WTC11 (cell line): ENCODE measurements around the gene GFPT2. TPM values are rescaled to one million over a fixed set of nuclear protein-coding genes. Genes with fewer than 3 reads are reported as not detected.
A peak's percentile ranks its signal among the peaks of the same experiment; 100 is the strongest.

Experiments
- ATAC-seq: fragments of 200-7000 bp; cut with Tn5 transposase; 2 replicates; pipeline ENCODE4 v1.10.0; 2021; ENCODE audit warnings: mild to moderate bottlenecking, moderate library complexity
- CTCF ChIA-PET: fragments of 300-600 bp; sonication (Branson Sonifier 250); formaldehyde crosslinking; loops from one replicate; lab custom pipeline; 2021; ENCODE audit warnings: antibody characterized with exemption; lab: Charles Lee
- POLR2A ChIA-PET: fragments of 350-600 bp; sonication (Branson Sonifier 250); formaldehyde crosslinking; loops from one replicate; lab custom pipeline; 2021; ENCODE audit warnings: antibody characterized with exemption; lab: Charles Lee
- DNase-seq: peaks from one replicate; pipeline ENCODE4 v3.0.0; 2021; ENCODE audit warnings: low spot score
- H3K27ac Mint-ChIP-seq: 2 replicates; pipeline ENCODE4 v1.8.0; 2021; ENCODE audit warnings: mixed read lengths
- H3K27me3 Mint-ChIP-seq: 2 replicates; pipeline ENCODE4 v1.8.0; 2021; ENCODE audit warnings: low read depth, mild to moderate bottlenecking, moderate library complexity, mixed read lengths
- H3K36me3 Mint-ChIP-seq: 2 replicates; pipeline ENCODE4 v1.8.0; 2021; ENCODE audit warnings: mixed read lengths
- H3K4me1 Mint-ChIP-seq: 2 replicates; pipeline ENCODE4 v1.8.0; 2022; ENCODE audit warnings: mixed read lengths
- H3K4me3 Mint-ChIP-seq: 2 replicates; pipeline ENCODE4 v1.8.0; 2021; ENCODE audit warnings: mild to moderate bottlenecking, moderate library complexity, mixed read lengths
- H3K9me3 Mint-ChIP-seq: 2 replicates; pipeline ENCODE4 v1.8.0; 2021; ENCODE audit warnings: mixed read lengths
- AR ChIP-seq: fragments of 250-450 bp; sonication (Bioruptor Pico); IDR thresholded peaks from 2 replicates; pipeline ENCODE4 v1.9.0; 2021; ENCODE audit warnings: mild to moderate bottlenecking
- ATF1 ChIP-seq: sonication (generic); formaldehyde crosslinking; IDR thresholded peaks from 2 replicates; pipeline ENCODE4 v1.8.1; 2023; ENCODE audit warnings: mild to moderate bottlenecking, moderate library complexity, missing genetic modification reagents
- CREM ChIP-seq: sonication (generic); formaldehyde crosslinking; IDR thresholded peaks from 2 replicates; pipeline ENCODE4 v1.8.1; 2022; ENCODE audit warnings: mild to moderate bottlenecking, missing genetic modification reagents, moderate library complexity
- E2F5 ChIP-seq: sonication (generic); formaldehyde crosslinking; IDR thresholded peaks from 2 replicates; pipeline ENCODE4 v1.8.1; 2022; ENCODE audit warnings: mild to moderate bottlenecking, moderate library complexity, missing genetic modification reagents
- FOXJ3 ChIP-seq: sonication (generic); formaldehyde crosslinking; IDR thresholded peaks from 2 replicates; pipeline ENCODE4 v1.9.0; 2021; ENCODE audit warnings: missing genetic modification reagents, mild to moderate bottlenecking, borderline replicate concordance
- GRHL2 ChIP-seq: fragments of 250-450 bp; sonication (Bioruptor Pico); IDR thresholded peaks from 2 replicates; pipeline ENCODE4 v1.8.0; 2022; ENCODE audit warnings: mild to moderate bottlenecking, moderate library complexity; ENCODE audit not compliant: insufficient replicate concordance, severe bottlenecking
- IRF1 ChIP-seq: sonication (generic); formaldehyde crosslinking; IDR thresholded peaks from 2 replicates; pipeline ENCODE4 v1.8.0; 2023; ENCODE audit warnings: missing genetic modification reagents
- IRF2 ChIP-seq: sonication (generic); formaldehyde crosslinking; IDR thresholded peaks from 2 replicates; pipeline ENCODE4 v1.8.0; 2022; ENCODE audit warnings: low read depth, missing genetic modification reagents, borderline replicate concordance
- JAZF1 ChIP-seq: fragments of 250-450 bp; sonication (Bioruptor Pico); IDR thresholded peaks from 2 replicates; pipeline ENCODE4 v1.9.0; 2021; ENCODE audit warnings: moderate library complexity, mild to moderate bottlenecking, inconsistent platforms
- NFE2L1 ChIP-seq: sonication (generic); formaldehyde crosslinking; IDR thresholded peaks from 2 replicates; pipeline ENCODE4 v1.8.1; 2023; ENCODE audit warnings: missing genetic modification reagents
- NR1H2 ChIP-seq: sonication (generic); formaldehyde crosslinking; IDR thresholded peaks from 2 replicates; pipeline ENCODE4 v1.9.0; 2021; ENCODE audit warnings: mild to moderate bottlenecking, moderate library complexity, missing genetic modification reagents
- PREB ChIP-seq: sonication (generic); formaldehyde crosslinking; IDR thresholded peaks from 2 replicates; pipeline ENCODE4 v1.8.1; 2022; ENCODE audit warnings: mild to moderate bottlenecking, missing genetic modification reagents, moderate library complexity, borderline replicate concordance
- RELA ChIP-seq: sonication (generic); formaldehyde crosslinking; IDR thresholded peaks from 2 replicates; pipeline ENCODE4 v1.8.1; 2022; ENCODE audit warnings: missing genetic modification reagents, mild to moderate bottlenecking, borderline replicate concordance
- RORB ChIP-seq: fragments of 250-450 bp; sonication (Bioruptor Pico); IDR thresholded peaks from 2 replicates; pipeline ENCODE4 v1.9.0; 2021; ENCODE audit warnings: mild to moderate bottlenecking
- SOX15 ChIP-seq: fragments of 250-450 bp; sonication (Bioruptor Pico); IDR thresholded peaks from 2 replicates; pipeline ENCODE4 v1.9.0; 2021; ENCODE audit warnings: mild to moderate bottlenecking
- SP1 ChIP-seq: sonication (generic); formaldehyde crosslinking; conservative IDR thresholded peaks from 2 replicates; pipeline ENCODE4 v1.8.1; 2022; ENCODE audit warnings: missing genetic modification reagents
- TCF7 ChIP-seq: sonication (generic); formaldehyde crosslinking; IDR thresholded peaks from 2 replicates; pipeline ENCODE4 v1.8.0; 2022; ENCODE audit warnings: mild to moderate bottlenecking, low read depth, missing genetic modification reagents, moderate library complexity
- USF2 ChIP-seq: sonication (generic); formaldehyde crosslinking; IDR thresholded peaks from 2 replicates; pipeline ENCODE4 v1.8.1; 2023; ENCODE audit warnings: mild to moderate bottlenecking, missing genetic modification reagents, moderate library complexity
- ZBTB43 ChIP-seq: sonication (generic); formaldehyde crosslinking; IDR thresholded peaks from 2 replicates; pipeline ENCODE4 v1.8.1; 2023; ENCODE audit warnings: mild to moderate bottlenecking, missing genetic modification reagents
- ZNF232 ChIP-seq: sonication (generic); formaldehyde crosslinking; IDR thresholded peaks from 2 replicates; pipeline ENCODE4 v1.8.0; 2022; ENCODE audit warnings: mild to moderate bottlenecking, missing genetic modification reagents
- ZNF263 ChIP-seq: sonication (generic); formaldehyde crosslinking; IDR thresholded peaks from 2 replicates; pipeline ENCODE4 v1.8.1; 2022; ENCODE audit warnings: low read depth, mild to moderate bottlenecking, moderate library complexity, missing genetic modification reagents
- ZNF281 ChIP-seq: sonication (generic); formaldehyde crosslinking; IDR thresholded peaks from 2 replicates; pipeline ENCODE4 v1.8.0; 2023; ENCODE audit warnings: mild to moderate bottlenecking, missing genetic modification reagents
- ZNF317 ChIP-seq: sonication (generic); formaldehyde crosslinking; IDR thresholded peaks from 2 replicates; pipeline ENCODE4 v1.8.1; 2023; ENCODE audit warnings: low read depth, mild to moderate bottlenecking, moderate library complexity, missing genetic modification reagents, borderline replicate concordance
- total RNA-seq: library from RNA; stranded (reverse); gene quantifications from 3 replicates; pipeline ENCODE4 v1.2.3, GENCODE V29; 2021

Gene GFPT2
- total RNA-seq, 1 experiment from 2014 or later, result 124 TPM

GRCh38 chr5:180323941-180324600 lies 29.1 kb downstream of the GFPT2 start:
- H3K36me3 Mint-ChIP-seq, result peaks cover 88% of the 10 kb centered on the region
- POLR2A ChIA-PET, result no interaction called here
- no peak for ATAC-seq
- CTCF ChIA-PET, result interaction anchor here (1.5 to 2.0 kb wide), 4 partner anchors 8 to 31 kb away, joined by 4 to 7 read pairs (median 7); no protein-coding TSS in a partner anchor
- no peaks in the 10 kb centered on the region for H3K9me3 Mint-ChIP-seq
- peaks cover 33% of the 10 kb centered on the region for H3K4me1 Mint-ChIP-seq
- H3K27ac Mint-ChIP-seq, result peak overlapping the region; percentile 51; the same call in 1 of the 2 replicates
- DNase-seq, result no peak
- no peaks in the 10 kb centered on the region for H3K27me3 Mint-ChIP-seq
- H3K4me3 Mint-ChIP-seq, result no peak overlapping the region
- TF ChIP-seq PREB (CRISPR knock-in tag) (no peak), FOXJ3 (CRISPR knock-in tag) (no peak), JAZF1 (CRISPR knock-in tag) (no peak), IRF1 (CRISPR knock-in tag) (no peak), ZBTB43 (CRISPR knock-in tag) (no peak), TCF7 (CRISPR knock-in tag) (no peak), SOX15 (CRISPR knock-in tag) (no peak), RELA (CRISPR knock-in tag) (no peak), SP1 (no peak), NFE2L1 (no peak), CREM (no peak), USF2 (CRISPR knock-in tag) (no peak), ZNF263 (CRISPR knock-in tag) (no peak), ZNF232 (CRISPR knock-in tag) (no peak), NR1H2 (CRISPR knock-in tag) (no peak), GRHL2 (no peak), AR (no peak), IRF2 (CRISPR knock-in tag) (no peak)

- Mint-ChIP-seq H3K36me3 (peaks cover 86% of the 10 kb centered on the region), H3K9me3 (no peaks in the 10 kb centered on the region), H3K4me3 (no peak overlapping the region), H3K4me1 (peaks cover 29% of the 10 kb centered on the region), H3K27ac (peak overlapping the region; percentile 51), H3K27me3 (no peaks in the 10 kb centered on the region)
- ChIA-PET POLR2A (no interaction called here), CTCF (interaction anchor here (1.6 kb wide), 1 partner anchor 9 kb away, joined by 7 read pairs; no protein-coding TSS in a partner anchor)
- ATAC-seq (no peak), DNase-seq (no peak)
- TF ChIP-seq ZNF317 (CRISPR knock-in tag), result no peak
- no peak for TF ChIP-seq NR1H2 (CRISPR knock-in tag)
- TF ChIP-seq ATF1 (CRISPR knock-in tag), result no peak
- TF ChIP-seq ZBTB43 (CRISPR knock-in tag), result no peak
- no peak for TF ChIP-seq ZNF281
- no peak for TF ChIP-seq RORB (CRISPR knock-in tag)
- TF ChIP-seq E2F5 (CRISPR knock-in tag), result no peak
- no peak for TF ChIP-seq IRF2 (CRISPR knock-in tag)
These were observed 30.0 kb downstream of the GFPT2 start for GRCh38 chr5:180323160-180323559.
